ENCODE results near the gene NFIX.

- no peak for TF ChIP-seq GATA3 (IDR thresholded peaks at IDR 0.05; ENCODE audit: low read depth, low read length)
- no peak for TF ChIP-seq GATA2 (IDR thresholded peaks at IDR 0.05; ENCODE audit: low read depth, low read length)
Observed at GRCh38 chr19:12994701-12995595, at the start of gene NFIX.
